ENCODE data around the gene SS18.

The SS18 gene

DNA sequence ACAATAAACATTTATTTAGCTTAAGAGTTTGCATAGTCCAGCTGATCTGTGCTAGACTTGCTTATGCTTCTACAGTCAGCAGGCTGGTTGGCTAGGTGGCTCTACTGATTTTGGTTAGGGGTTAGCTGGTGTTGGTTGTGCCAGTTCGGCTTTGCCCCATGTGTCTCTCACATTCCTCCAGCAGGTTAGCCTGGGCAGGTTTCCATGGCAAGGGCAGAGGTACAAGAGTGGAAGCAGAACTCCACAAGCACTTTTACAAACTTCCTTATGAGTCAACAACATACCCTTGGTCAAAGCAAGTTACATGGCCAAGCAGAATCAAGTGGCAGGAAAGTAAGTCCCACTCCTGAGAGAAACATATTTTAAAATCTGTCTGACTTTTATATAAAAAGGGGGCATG is 82.3 kb downstream of the SS18 start:
- TF ChIP-seq SIN3A (IDR thresholded peaks at IDR 0.05; ENCODE audit: borderline replicate concordance, insufficient read depth, low read length) = no peak
- TF ChIP-seq TAF1 (IDR thresholded peaks at IDR 0.05; ENCODE audit: borderline replicate concordance, insufficient read depth, low read length) = no peak
- TF ChIP-seq, protein P1, sequence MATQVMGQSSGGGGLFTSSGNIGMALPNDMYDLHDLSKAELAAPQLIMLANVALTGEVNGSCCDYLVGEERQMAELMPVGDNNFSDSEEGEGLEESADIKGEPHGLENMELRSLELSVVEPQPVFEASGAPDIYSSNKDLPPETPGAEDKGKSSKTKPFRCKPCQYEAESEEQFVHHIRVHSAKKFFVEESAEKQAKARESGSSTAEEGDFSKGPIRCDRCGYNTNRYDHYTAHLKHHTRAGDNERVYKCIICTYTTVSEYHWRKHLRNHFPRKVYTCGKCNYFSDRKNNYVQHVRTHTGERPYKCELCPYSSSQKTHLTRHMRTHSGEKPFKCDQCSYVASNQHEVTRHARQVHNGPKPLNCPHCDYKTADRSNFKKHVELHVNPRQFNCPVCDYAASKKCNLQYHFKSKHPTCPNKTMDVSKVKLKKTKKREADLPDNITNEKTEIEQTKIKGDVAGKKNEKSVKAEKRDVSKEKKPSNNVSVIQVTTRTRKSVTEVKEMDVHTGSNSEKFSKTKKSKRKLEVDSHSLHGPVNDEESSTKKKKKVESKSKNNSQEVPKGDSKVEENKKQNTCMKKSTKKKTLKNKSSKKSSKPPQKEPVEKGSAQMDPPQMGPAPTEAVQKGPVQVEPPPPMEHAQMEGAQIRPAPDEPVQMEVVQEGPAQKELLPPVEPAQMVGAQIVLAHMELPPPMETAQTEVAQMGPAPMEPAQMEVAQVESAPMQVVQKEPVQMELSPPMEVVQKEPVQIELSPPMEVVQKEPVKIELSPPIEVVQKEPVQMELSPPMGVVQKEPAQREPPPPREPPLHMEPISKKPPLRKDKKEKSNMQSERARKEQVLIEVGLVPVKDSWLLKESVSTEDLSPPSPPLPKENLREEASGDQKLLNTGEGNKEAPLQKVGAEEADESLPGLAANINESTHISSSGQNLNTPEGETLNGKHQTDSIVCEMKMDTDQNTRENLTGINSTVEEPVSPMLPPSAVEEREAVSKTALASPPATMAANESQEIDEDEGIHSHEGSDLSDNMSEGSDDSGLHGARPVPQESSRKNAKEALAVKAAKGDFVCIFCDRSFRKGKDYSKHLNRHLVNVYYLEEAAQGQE (IDR thresholded peaks at IDR 0.05; ENCODE audit: insufficient read depth in 1 of 2, low read depth in 2 of 2, low read length in 2 of 2) = no peak
- TF ChIP-seq FOXP2 (optimal IDR thresholded peaks at IDR 0.05; ENCODE audit: borderline replicate concordance, extremely low read depth, extremely low read length, insufficient read depth) = no peak
- no peak for TF ChIP-seq POLR2AphosphoS5 (IDR thresholded peaks at IDR 0.05; ENCODE audit: low read depth, low read length)

DNA sequence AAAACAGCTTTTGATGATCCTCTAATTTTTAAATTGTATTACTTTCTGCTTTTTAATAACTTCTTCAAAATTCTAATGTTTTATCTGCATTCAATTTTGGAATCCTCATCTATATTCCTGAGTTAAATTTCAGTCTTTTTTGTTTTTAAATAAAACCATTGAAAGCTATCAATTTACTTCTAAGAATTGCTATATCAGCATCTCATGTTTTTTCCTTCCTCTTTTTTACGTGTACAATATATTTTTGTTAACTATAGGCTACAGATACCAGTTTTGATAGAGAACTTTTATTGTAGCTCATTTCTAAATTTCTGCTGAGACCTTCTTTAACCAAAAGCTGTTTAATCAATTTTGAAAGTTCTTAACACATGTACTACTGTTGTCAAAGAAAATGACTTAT is 84.5 kb downstream of the SS18 start:
- TF ChIP-seq, protein P1 (IDR thresholded peaks at IDR 0.05; ENCODE audit: insufficient read depth in 1 of 2, low read depth in 2 of 2, low read length in 2 of 2) = no peak
- TF ChIP-seq SIN3A (IDR thresholded peaks at IDR 0.05; ENCODE audit: borderline replicate concordance, insufficient read depth, low read length) = no peak
- no peak for TF ChIP-seq FOXP2 (optimal IDR thresholded peaks at IDR 0.05; ENCODE audit: borderline replicate concordance, extremely low read depth, extremely low read length, insufficient read depth)
- no peak for TF ChIP-seq TAF1 (IDR thresholded peaks at IDR 0.05; ENCODE audit: borderline replicate concordance, insufficient read depth, low read length)
- TF ChIP-seq POLR2AphosphoS5 (IDR thresholded peaks at IDR 0.05; ENCODE audit: low read depth, low read length) = no peak

DNA sequence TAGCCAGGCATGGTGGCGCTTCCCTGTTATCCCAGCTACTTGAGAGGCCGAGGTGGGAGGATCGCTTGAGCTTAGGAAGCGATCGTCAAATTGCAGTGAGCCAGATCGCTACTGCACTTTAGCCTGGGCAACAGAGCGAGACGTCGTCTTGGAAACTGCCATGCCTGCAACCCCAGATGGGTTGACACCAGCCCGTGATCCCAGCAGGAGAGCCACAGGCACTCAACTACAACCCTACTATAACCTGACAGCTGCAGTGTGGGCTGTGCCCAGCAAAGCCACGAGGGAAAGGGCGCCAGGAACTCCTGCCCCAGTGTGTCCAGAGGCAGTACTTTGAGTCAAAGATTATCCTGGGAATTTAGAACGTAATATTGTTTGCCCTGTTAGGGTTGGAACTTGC is 85.6 kb downstream of the SS18 start:
- TF ChIP-seq FOXP2 (optimal IDR thresholded peaks at IDR 0.05; ENCODE audit: borderline replicate concordance, extremely low read depth, extremely low read length, insufficient read depth) (no peak), POLR2AphosphoS5 (IDR thresholded peaks at IDR 0.05; ENCODE audit: low read depth, low read length) (no peak), SIN3A (IDR thresholded peaks at IDR 0.05; ENCODE audit: borderline replicate concordance, insufficient read depth, low read length) (no peak), TAF1 (IDR thresholded peaks at IDR 0.05; ENCODE audit: borderline replicate concordance, insufficient read depth, low read length) (no peak)
- TF ChIP-seq, protein P1 (IDR thresholded peaks at IDR 0.05; ENCODE audit: insufficient read depth in 1 of 2, low read depth in 2 of 2, low read length in 2 of 2) = no peak

DNA sequence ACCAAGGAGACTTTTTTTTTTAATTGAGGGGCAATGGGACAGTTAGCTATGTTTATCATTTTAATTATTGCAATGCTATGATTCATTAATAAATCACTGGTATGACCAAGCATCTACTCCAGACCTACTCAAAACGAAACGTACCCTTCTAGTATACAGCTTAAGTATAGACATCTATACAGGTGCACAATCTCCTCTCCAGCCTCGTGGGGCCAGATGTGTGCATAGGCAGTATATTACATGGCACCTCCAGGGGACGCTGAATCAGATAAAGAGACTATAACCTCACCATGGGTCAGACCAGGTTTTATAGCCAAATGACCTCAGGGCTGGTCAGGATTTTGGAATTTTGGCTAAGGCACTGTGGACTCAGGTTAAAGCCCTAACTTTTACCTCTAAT is 86.6 kb downstream of the SS18 start:
- TF ChIP-seq, protein P1 (IDR thresholded peaks at IDR 0.05; ENCODE audit: insufficient read depth in 1 of 2, low read depth in 2 of 2, low read length in 2 of 2) = no peak
- TF ChIP-seq POLR2AphosphoS5 (IDR thresholded peaks at IDR 0.05; ENCODE audit: low read depth, low read length) (no peak), TAF1 (IDR thresholded peaks at IDR 0.05; ENCODE audit: borderline replicate concordance, insufficient read depth, low read length) (no peak)

DNA sequence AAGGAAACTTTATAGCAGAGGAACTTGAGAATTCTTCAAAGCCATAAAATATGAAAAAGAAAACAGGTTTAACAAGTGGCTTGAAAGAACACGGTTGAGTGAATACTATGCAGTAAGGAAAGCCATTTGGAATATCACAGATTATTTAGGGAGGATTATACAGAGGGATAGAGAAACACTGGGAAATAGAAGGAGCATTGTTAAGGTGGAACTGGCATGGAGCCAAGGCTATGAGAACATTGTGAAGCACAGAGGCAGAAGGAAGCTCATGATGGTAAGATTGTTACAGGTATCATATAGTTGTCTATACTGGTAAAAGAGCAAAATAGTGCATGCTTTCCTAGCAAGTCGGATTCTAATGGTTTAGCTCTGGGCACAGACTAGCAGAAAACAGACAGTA is 87.1 kb downstream of the SS18 start:
- no peak for TF ChIP-seq POLR2AphosphoS5 (IDR thresholded peaks at IDR 0.05; ENCODE audit: low read depth, low read length)
- no peak for TF ChIP-seq FOXP2 (optimal IDR thresholded peaks at IDR 0.05; ENCODE audit: borderline replicate concordance, extremely low read depth, extremely low read length, insufficient read depth)
- TF ChIP-seq, protein P1 (IDR thresholded peaks at IDR 0.05; ENCODE audit: insufficient read depth in 1 of 2, low read depth in 2 of 2, low read length in 2 of 2) = no peak
- TF ChIP-seq SIN3A (IDR thresholded peaks at IDR 0.05; ENCODE audit: borderline replicate concordance, insufficient read depth, low read length) = no peak
- no peak for TF ChIP-seq TAF1 (IDR thresholded peaks at IDR 0.05; ENCODE audit: borderline replicate concordance, insufficient read depth, low read length)
